HepG2 (cell line): ENCODE data around the gene MC1R. TPM values are rescaled to one million over a fixed set of nuclear protein-coding genes. Genes with fewer than 3 reads are reported as not detected.

Experiments used
- AGO2 ChIP-seq: fragments of 200-400 bp; formaldehyde crosslinking; optimal IDR thresholded peaks from 2 replicates; pipeline ENCODE3; 2017; ENCODE audit warnings: mild to moderate bottlenecking, low read depth, low read length, moderate library complexity
- AHDC1 ChIP-seq: sonication (generic); formaldehyde crosslinking; IDR thresholded peaks from 2 replicates; pipeline ENCODE4 v1.5.1; 2020; ENCODE audit warnings: mild to moderate bottlenecking, missing genetic modification reagents, borderline replicate concordance
- ELF4 ChIP-seq: sonication (generic); formaldehyde crosslinking; IDR thresholded peaks from 2 replicates; pipeline ENCODE4 v1.5.0; 2020; ENCODE audit warnings: missing genetic modification reagents, mild to moderate bottlenecking, moderate library complexity, borderline replicate concordance
- EZH2 ChIP-seq: conservative IDR thresholded peaks from 2 replicates; pipeline ENCODE4 v1.6.1; 2012; ENCODE audit warnings: mild to moderate bottlenecking, low read depth, low read length, moderate library complexity
- NFIC ChIP-seq: IDR thresholded peaks from 2 replicates; pipeline ENCODE4 v1.6.1; 2012; ENCODE audit warnings: mild to moderate bottlenecking, low read length, inconsistent platforms
- SP140L ChIP-seq: sonication (generic); formaldehyde crosslinking; IDR thresholded peaks from 2 replicates; pipeline ENCODE4 v1.4.0; 2020; ENCODE audit warnings: missing genetic modification reagents, borderline replicate concordance
- SRSF1 ChIP-seq: fragments of 200-400 bp; formaldehyde crosslinking; optimal IDR thresholded peaks from 2 replicates; pipeline ENCODE3; 2017; ENCODE audit warnings: mild to moderate bottlenecking, low read depth, low read length, moderate library complexity
- TBL1XR1 ChIP-seq: fragments of 150-350 bp; IDR thresholded peaks from 2 replicates; pipeline ENCODE4 v1.6.1; 2014; ENCODE audit warnings: borderline replicate concordance, low read length; ENCODE audit not compliant: partially characterized antibody
- YY1 ChIP-seq: IDR thresholded peaks from 2 replicates; pipeline ENCODE4 v1.6.1; 2011; ENCODE audit warnings: low read length, low read depth, moderate library complexity, mild to moderate bottlenecking; ENCODE audit not compliant: insufficient read depth, insufficient replicate concordance
- ZBTB37 ChIP-seq: sonication (generic); formaldehyde crosslinking; IDR thresholded peaks from 2 replicates; pipeline ENCODE4 v1.4.0; 2020; ENCODE audit warnings: mild to moderate bottlenecking, missing genetic modification reagents
- ZNF121 ChIP-seq: sonication (generic); formaldehyde crosslinking; IDR thresholded peaks from 2 replicates; pipeline ENCODE4 v1.5.0; 2020; ENCODE audit warnings: mild to moderate bottlenecking, missing genetic modification reagents
- ZNF124 ChIP-seq: sonication (generic); formaldehyde crosslinking; IDR thresholded peaks from 2 replicates; pipeline ENCODE4 v1.4.0; 2020; ENCODE audit warnings: missing genetic modification reagents
- ZNF138 ChIP-seq: sonication (generic); formaldehyde crosslinking; IDR thresholded peaks from 2 replicates; pipeline ENCODE4 v1.5.0; 2020; ENCODE audit warnings: mild to moderate bottlenecking, low read depth, missing genetic modification reagents
- ZNF234 ChIP-seq: sonication (generic); formaldehyde crosslinking; conservative IDR thresholded peaks from 2 replicates; pipeline ENCODE4 v1.5.1; 2020; ENCODE audit warnings: mild to moderate bottlenecking, missing genetic modification reagents
- ZNF335 ChIP-seq: sonication (generic); formaldehyde crosslinking; IDR thresholded peaks from 2 replicates; pipeline ENCODE4 v1.4.0; 2020; ENCODE audit warnings: missing genetic modification reagents
- ZNF556 ChIP-seq: sonication (generic); formaldehyde crosslinking; IDR thresholded peaks from 2 replicates; pipeline ENCODE4 v1.4.0; 2020; ENCODE audit warnings: mild to moderate bottlenecking, missing genetic modification reagents, borderline replicate concordance
- ZNF564 ChIP-seq: sonication (generic); formaldehyde crosslinking; IDR thresholded peaks from 2 replicates; pipeline ENCODE4 v1.8.1; 2023; ENCODE audit warnings: mild to moderate bottlenecking, missing genetic modification reagents
- polyA plus RNA-seq, 8 experiments: library from polyadenylated mRNA; depleted of rRNA in 3 of 8; stranded (reverse) in 7 of 8; unstranded in 1 of 8; fragments of >200 nt; fragmentation: Illumina TruSeq in 4 of 8; extraction: Trizol in 4 of 8; gene quantifications; 2 replicates each; pipeline versions ENCODE4 v1.2.1 to v1.2.3, GENCODE V29; 2011 to 2016; ENCODE audit warnings: low read depth in 4 of 8, missing spikeins in 1 of 8, mixed read lengths in 1 of 8; ENCODE audit not compliant: insufficient read depth in 1 of 8
- total RNA-seq, 5 experiments: library from RNA; depleted of rRNA; stranded (reverse); fragments of >200 nt; fragmentation: Illumina TruSeq; extraction: Trizol; gene quantifications; 2 replicates each; pipeline ENCODE4 v1.2.3, GENCODE V29; 2016; ENCODE audit warnings: low read depth in 1 of 5
- TF ChIP-seq, protein P1 (sequence below): sonication (generic); formaldehyde crosslinking; conservative IDR thresholded peaks from 2 replicates; pipeline ENCODE4 v1.8.0; 2022; ENCODE audit warnings: missing genetic modification reagents
- TF ChIP-seq, protein P2 (sequence below): sonication (generic); formaldehyde crosslinking; IDR thresholded peaks from 2 replicates; pipeline ENCODE4 v1.8.0; 2022; ENCODE audit warnings: mild to moderate bottlenecking, missing genetic modification reagents, moderate library complexity

The MC1R gene
- total and polyA plus RNA-seq, 2 of the 13 experiments (the other 11 are each of a cell fraction or from before 2014, with no cell fraction given), result 9.1 to 14.8 TPM

- TF ChIP-seq AHDC1 (CRISPR knock-in tag), result peak; percentile 75; the same call in 1 of the 2 replicates
- TF ChIP-seq ZNF556, result peak; percentile 96
- TF ChIP-seq AGO2, result peak; percentile 97
- TF ChIP-seq ZNF234, result peak; percentile 89
- TF ChIP-seq ZNF121, result peak; percentile 75; the same call in 1 of the 2 replicates
- TF ChIP-seq SRSF1, result peak; percentile 77
- peak; percentile 98 for TF ChIP-seq ZNF564 (CRISPR knock-in tag)
- TF ChIP-seq ZNF138 (CRISPR knock-in tag), result peak; percentile 100; the same call in 1 of the 2 replicates
- no peak for TF ChIP-seq EZH2
- TF ChIP-seq ZNF335 (CRISPR knock-in tag), result peak; percentile 91
- TF ChIP-seq NFIC, result no peak
- TF ChIP-seq ZNF124 (CRISPR knock-in tag), result peak; percentile 98
- peak; percentile 68; the same call in 1 of the 2 replicates for TF ChIP-seq SP140L
- TF ChIP-seq, protein P1, sequence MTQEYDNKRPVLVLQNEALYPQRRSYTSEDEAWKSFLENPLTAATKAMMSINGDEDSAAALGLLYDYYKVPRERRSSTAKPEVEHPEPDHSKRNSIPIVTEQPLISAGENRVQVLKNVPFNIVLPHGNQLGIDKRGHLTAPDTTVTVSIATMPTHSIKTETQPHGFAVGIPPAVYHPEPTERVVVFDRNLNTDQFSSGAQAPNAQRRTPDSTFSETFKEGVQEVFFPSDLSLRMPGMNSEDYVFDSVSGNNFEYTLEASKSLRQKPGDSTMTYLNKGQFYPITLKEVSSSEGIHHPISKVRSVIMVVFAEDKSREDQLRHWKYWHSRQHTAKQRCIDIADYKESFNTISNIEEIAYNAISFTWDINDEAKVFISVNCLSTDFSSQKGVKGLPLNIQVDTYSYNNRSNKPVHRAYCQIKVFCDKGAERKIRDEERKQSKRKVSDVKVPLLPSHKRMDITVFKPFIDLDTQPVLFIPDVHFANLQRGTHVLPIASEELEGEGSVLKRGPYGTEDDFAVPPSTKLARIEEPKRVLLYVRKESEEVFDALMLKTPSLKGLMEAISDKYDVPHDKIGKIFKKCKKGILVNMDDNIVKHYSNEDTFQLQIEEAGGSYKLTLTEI, result no peak
- peak; percentile 92 for TF ChIP-seq ELF4 (CRISPR knock-in tag)
- TF ChIP-seq, protein P2, sequence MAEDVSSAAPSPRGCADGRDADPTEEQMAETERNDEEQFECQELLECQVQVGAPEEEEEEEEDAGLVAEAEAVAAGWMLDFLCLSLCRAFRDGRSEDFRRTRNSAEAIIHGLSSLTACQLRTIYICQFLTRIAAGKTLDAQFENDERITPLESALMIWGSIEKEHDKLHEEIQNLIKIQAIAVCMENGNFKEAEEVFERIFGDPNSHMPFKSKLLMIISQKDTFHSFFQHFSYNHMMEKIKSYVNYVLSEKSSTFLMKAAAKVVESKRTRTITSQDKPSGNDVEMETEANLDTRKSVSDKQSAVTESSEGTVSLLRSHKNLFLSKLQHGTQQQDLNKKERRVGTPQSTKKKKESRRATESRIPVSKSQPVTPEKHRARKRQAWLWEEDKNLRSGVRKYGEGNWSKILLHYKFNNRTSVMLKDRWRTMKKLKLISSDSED, result peak; percentile 88; the same call in 1 of the 2 replicates
- peak; percentile 22; the same call in 1 of the 2 replicates for TF ChIP-seq ZBTB37 (CRISPR knock-in tag)
- TF ChIP-seq TBL1XR1, result no peak
- peak; percentile 86 for TF ChIP-seq YY1
Observed at GRCh38 chr16:89917773-89918452, 749 bp upstream of the MC1R start (continued).
